Esophagus squamous epithelium (tissue), 5 donors: ENCODE results near the gene DPYSL5. TPM values are rescaled to one million over a fixed set of nuclear protein-coding genes. Genes with fewer than 3 reads are reported as not detected.
"Not testable (repeated sequence)": the region's sequence is repeated elsewhere in the genome, so short reads cannot be mapped to it uniquely, and the experiment has no call there.

Source experiments
- DNase-seq: peaks from one replicate; lab custom pipeline; 2025; lab: John Stamatoyannopoulos, UW
- H3K27ac ChIP-seq, 4 donors: fragments of 200-600 bp; sonication (generic); one replicate each; pipeline ENCODE4 v1.5.1; 2016 to 2019; ENCODE audit warnings: mild to moderate bottlenecking in 1 of 4
- H3K27me3 ChIP-seq, 4 donors: fragments of 200-600 bp; sonication (generic); 1 replicate in 3 of 4; 2 replicates in 1 of 4; pipeline versions ENCODE4 v1.5.1 to v1.6.0; 2017 to 2021; ENCODE audit warnings: antibody characterized with exemption in 1 of 4
- H3K36me3 ChIP-seq, 3 donors: fragments of 200-600 bp; sonication (generic); one replicate each; pipeline ENCODE4 v1.5.1; 2016 to 2019
- H3K4me1 ChIP-seq, 3 donors: fragments of 200-600 bp; sonication (generic); one replicate each; pipeline ENCODE4 v1.5.1; 2017 to 2019
- H3K4me3 ChIP-seq, 4 donors: fragments of 200-600 bp; sonication (generic); 1 replicate in 3 of 4; 2 replicates in 1 of 4; pipeline ENCODE4 v1.5.1; 2016 to 2019; ENCODE audit warnings: mild to moderate bottlenecking in 2 of 4, moderate library complexity in 1 of 4
- H3K9me3 ChIP-seq, 3 donors: fragments of 200-600 bp; sonication (generic); one replicate each; pipeline ENCODE4 v1.5.1; 2016 to 2019
- POLR2A ChIP-seq, 4 donors: fragments of 450-650 bp; IDR thresholded peaks; one replicate each; pipeline ENCODE4 v1.6.1; 2017; ENCODE audit warnings: antibody characterized with exemption in 4 of 4, mild to moderate bottlenecking in 4 of 4, moderate library complexity in 3 of 4
- WGBS, 2 donors: methylation state at CpG; one replicate each; pipeline ENCODE4 v1.1.5; 2018; 5-methylcytosine and 5-hydroxymethylcytosine counted together
- intact Hi-C: fragments of 100-400 bp; cut with DNase I; formaldehyde crosslinking; loops from one replicate; pipeline ENCODE4 v1.15.0; 2022
- total RNA-seq, 4 donors: library from RNA; depleted of rRNA; stranded (reverse); fragments of >200 nt; gene quantifications; one replicate each; pipeline ENCODE4 v1.1.0, GENCODE V29; 2016
- TF ChIP-seq, protein P1 (sequence below), 6 experiments: fragments of 450-650 bp in 4 of 6; fragments of 200-600 bp in 2 of 6; sonication (generic) in 2 of 6; IDR thresholded peaks; one replicate each; pipeline ENCODE4 v1.5.1; 2016 to 2019; ENCODE audit warnings: antibody characterized with exemption in 6 of 6, mild to moderate bottlenecking in 4 of 6, moderate library complexity in 4 of 6
- donor health status: DM: yes; HTN: yes; CAD: no.

DPYSL5 gene
- total RNA-seq, 4 donors from 2014 or later = not detected

- no peaks in the 10 kb centered on the region for H3K36me3 ChIP-seq
- no peak for TF ChIP-seq POLR2A (IDR thresholded peaks at IDR 0.05)
- TF ChIP-seq, protein P1, sequence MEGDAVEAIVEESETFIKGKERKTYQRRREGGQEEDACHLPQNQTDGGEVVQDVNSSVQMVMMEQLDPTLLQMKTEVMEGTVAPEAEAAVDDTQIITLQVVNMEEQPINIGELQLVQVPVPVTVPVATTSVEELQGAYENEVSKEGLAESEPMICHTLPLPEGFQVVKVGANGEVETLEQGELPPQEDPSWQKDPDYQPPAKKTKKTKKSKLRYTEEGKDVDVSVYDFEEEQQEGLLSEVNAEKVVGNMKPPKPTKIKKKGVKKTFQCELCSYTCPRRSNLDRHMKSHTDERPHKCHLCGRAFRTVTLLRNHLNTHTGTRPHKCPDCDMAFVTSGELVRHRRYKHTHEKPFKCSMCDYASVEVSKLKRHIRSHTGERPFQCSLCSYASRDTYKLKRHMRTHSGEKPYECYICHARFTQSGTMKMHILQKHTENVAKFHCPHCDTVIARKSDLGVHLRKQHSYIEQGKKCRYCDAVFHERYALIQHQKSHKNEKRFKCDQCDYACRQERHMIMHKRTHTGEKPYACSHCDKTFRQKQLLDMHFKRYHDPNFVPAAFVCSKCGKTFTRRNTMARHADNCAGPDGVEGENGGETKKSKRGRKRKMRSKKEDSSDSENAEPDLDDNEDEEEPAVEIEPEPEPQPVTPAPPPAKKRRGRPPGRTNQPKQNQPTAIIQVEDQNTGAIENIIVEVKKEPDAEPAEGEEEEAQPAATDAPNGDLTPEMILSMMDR (IDR thresholded peaks at IDR 0.05) = no peak
- no peak overlapping the region for H3K4me3 ChIP-seq
- H3K4me1 ChIP-seq = peaks cover 0 to 5% (median 0%) of the 10 kb centered on the region in 3 donors
- intact Hi-C loops = no loop called here
- peaks cover 0 to 58% (median 0%) of the 10 kb centered on the region in 4 donors for H3K27me3 ChIP-seq
- no peak overlapping the region for H3K27ac ChIP-seq
- no peak for DNase-seq
- 68 to 74% methylated on average over 13 of the region's 14 CpGs for WGBS, 2 donors
- H3K9me3 ChIP-seq = no peaks in the 10 kb centered on the region
Measured at GRCh38 chr2:26811791-26812694, 35.9 kb upstream of the DPYSL5 start.

- Histone ChIP-seq H3K9me3 (no peaks in the 10 kb centered on the region), H3K27me3 (peaks cover 0 to 59% (median 0%) of the 10 kb centered on the region in 4 donors), H3K4me1 (peaks cover 0 to 5% (median 0%) of the 10 kb centered on the region in 3 donors), H3K4me3 (no peak overlapping the region), H3K27ac (no peak overlapping the region), H3K36me3 (no peaks in the 10 kb centered on the region)
- DNase-seq = no peak
- no peak for TF ChIP-seq POLR2A (IDR thresholded peaks at IDR 0.05)
- TF ChIP-seq, protein P1 (IDR thresholded peaks at IDR 0.05) = no peak
- 94 to 95% methylated on average over 3 of the region's 3 CpGs for WGBS, 2 donors
- intact Hi-C loops = no loop called here
Measured at GRCh38 chr2:26812731-26813130, 35.2 kb upstream of the DPYSL5 start.

DNA sequence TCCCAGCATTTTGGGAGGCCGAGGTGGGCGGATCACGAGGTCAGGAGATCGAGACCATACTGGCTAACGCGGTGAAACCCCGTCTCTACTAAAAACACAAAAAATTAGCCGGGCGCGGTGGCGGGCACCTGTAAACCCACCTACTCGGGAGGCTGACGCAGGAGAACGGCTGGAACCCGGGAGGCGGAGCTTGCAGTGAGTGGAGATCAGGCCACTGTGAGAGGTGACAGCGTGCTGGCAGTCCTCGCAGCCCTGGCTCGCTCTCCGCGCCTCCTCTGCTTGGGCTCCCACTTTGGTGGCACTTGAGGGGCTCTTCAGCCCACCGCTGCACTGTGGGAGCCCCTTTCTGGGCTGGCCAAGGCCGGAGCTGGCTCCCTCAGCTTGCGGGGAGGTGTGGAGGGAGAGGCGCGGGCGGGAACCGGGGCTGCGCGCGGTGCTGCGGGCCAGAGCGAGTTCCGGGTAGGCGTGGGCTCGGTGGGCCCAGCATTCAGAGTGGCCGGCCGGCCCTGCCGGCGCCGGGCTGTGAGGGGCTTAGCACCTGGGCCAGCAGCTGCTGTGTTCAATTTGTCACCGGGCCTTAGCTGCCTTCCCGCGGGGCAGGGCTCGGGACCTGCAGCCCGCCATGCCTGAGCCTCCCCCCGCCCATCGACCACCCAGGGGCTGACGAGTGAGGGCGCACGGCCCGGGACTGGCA is 33.7 kb upstream of the DPYSL5 start:
- DNase-seq, intact Hi-C loops, H3K4me3 ChIP-seq, H3K4me1 ChIP-seq, H3K36me3 ChIP-seq, H3K27ac ChIP-seq, H3K9me3 ChIP-seq: not testable (repeated sequence)
- peaks cover 0 to 70% (median 0%) of the 10 kb centered on the region in 4 donors for H3K27me3 ChIP-seq
- 88% methylated on average over 3 to 20 of the region's 52 CpGs for WGBS, 2 donors

- Histone ChIP-seq H3K9me3 (no peaks in the 10 kb centered on the region), H3K36me3 (no peaks in the 10 kb centered on the region), H3K27ac (no peak overlapping the region), H3K4me3 (no peak overlapping the region), H3K27me3 (peaks cover 0 to 62% (median 0%) of the 10 kb centered on the region in 4 donors), H3K4me1 (no peaks in the 10 kb centered on the region)
- intact Hi-C loops = no loop called here
- TF ChIP-seq POLR2A (IDR thresholded peaks at IDR 0.05) = no peak
- TF ChIP-seq, protein P1 (IDR thresholded peaks at IDR 0.05) = no peak
- DNase-seq = no peak
- WGBS, 2 donors = 23 to 37% methylated on average over 2 of the region's 3 CpGs
Measured at GRCh38 chr2:26816893-26817292, 31.0 kb upstream of the DPYSL5 start.

- intact Hi-C loops = no loop called here
- H3K4me3 ChIP-seq = no peak overlapping the region
- H3K27ac ChIP-seq = no peak overlapping the region
- no peaks in the 10 kb centered on the region for H3K4me1 ChIP-seq
- no peak for TF ChIP-seq POLR2A (IDR thresholded peaks at IDR 0.05)
- TF ChIP-seq, protein P1 (IDR thresholded peaks at IDR 0.05) = no peak
- DNase-seq = no peak
- H3K9me3 ChIP-seq = no peaks in the 10 kb centered on the region
- no peaks in the 10 kb centered on the region for H3K36me3 ChIP-seq
- WGBS, 2 donors = 70 to 71% methylated on average over 2 to 5 of the region's 5 CpGs
- peaks cover 0 to 55% (median 0%) of the 10 kb centered on the region in 4 donors for H3K27me3 ChIP-seq
Measured at GRCh38 chr2:26818255-26818654, 29.7 kb upstream of the DPYSL5 start.
